ENCODE measurements around the gene KIAA1958. TPM values are rescaled to one million over a fixed set of nuclear protein-coding genes. Genes with fewer than 3 reads are reported as not detected.

Gene KIAA1958
- total and polyA plus RNA-seq, 2 of the 8 experiments (the other 6 are each of a cell fraction or from before 2014, with no cell fraction given) = 11.4 to 43.8 TPM

DNA sequence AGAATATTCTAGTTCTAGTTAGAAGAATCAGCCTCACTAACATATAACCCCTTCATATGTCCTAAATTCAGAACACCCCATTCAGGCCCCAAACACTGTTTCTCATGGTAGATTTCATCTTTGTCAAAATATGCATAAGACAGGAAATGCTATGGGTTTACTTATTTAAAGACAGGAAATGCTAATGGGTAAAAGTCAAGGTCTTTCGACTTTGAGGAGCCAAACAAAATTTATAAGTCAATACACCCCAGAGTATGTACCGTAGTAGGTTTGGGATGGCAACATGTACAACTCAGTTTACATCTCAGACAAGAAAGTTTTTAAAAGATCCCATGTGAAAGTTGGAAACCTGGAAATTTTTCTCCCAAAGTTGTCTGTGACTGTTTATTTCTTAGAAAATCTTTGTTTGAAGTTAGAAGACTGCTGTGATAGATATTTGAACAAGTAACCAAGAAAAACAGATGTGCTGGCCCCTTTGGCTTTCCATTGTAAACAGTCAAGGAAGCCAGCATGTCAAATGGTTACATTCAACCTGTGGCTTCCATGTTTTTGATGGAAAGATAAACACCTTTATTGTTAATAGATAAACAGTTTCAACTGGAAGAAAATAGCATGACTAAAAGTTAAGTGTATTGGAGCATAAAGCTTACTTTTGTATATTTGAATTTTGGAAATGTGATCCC is 129.1 kb downstream of the KIAA1958 start:
- Histone ChIP-seq H2AFZ (ENCODE audit: low read length) (no peak overlapping the region), H4K5ac (ENCODE audit: insufficient read length, low read depth, low read length) (no peak overlapping the region), H2BK15ac (ENCODE audit: low read length) (no peak overlapping the region), H3K27ac (ENCODE audit: low read depth, low read length) (no peak overlapping the region), H2BK120ac (replicated peaks; ENCODE audit: low read depth, low read length) (no peak overlapping the region), H4K20me1 (replicated peaks in 1 of 2; ENCODE audit: control insufficient read depth in 1 of 2, insufficient read depth in 2 of 2, low read length in 2 of 2) (peaks cover 0 to 3% of the 10 kb centered on the region in 2 experiments), H3K4me1 (replicated peaks in 1 of 4; ENCODE audit: control insufficient read depth in 3 of 4, insufficient read depth in 4 of 4, low read length in 3 of 4) (peaks cover 0 to 9% (median 4%) of the 10 kb centered on the region in 4 experiments; a peak in 4 of 7 replicates), H3K56ac (replicated peaks; ENCODE audit: insufficient read length, low read depth, low read length) (no peak overlapping the region), H2BK20ac (ENCODE audit: low read length) (no peak overlapping the region), H3K9me3 (ENCODE audit: insufficient read depth in 2 of 2, low read depth in 1 of 2, low read length in 1 of 2) (no peaks in the 10 kb centered on the region), H2AK5ac (ENCODE audit: low read depth, low read length) (no peak overlapping the region), H3K27me3 (replicated peaks in 1 of 4; ENCODE audit: control insufficient read depth in 3 of 4, extremely low read depth in 1 of 4, insufficient read depth in 3 of 4, low read length in 3 of 4) (no peaks in the 10 kb centered on the region), H3K4me3 (ENCODE audit: extremely low read depth in 1 of 4, insufficient read depth in 2 of 4, low read depth in 3 of 4, low read length in 4 of 4) (no peak overlapping the region), H3K14ac (ENCODE audit: insufficient read length) (no peak overlapping the region), H4K8ac (ENCODE audit: extremely low read depth, insufficient read depth, low read length) (no peak overlapping the region), H2BK12ac (ENCODE audit: low read depth, low read length) (no peak overlapping the region), H2BK5ac (ENCODE audit: low read depth, low read length) (no peak overlapping the region), H3K36me3 (ENCODE audit: control insufficient read depth in 2 of 4, insufficient read depth in 4 of 4, low read length in 3 of 4) (peaks cover 0 to 6% (median 0%) of the 10 kb centered on the region in 4 experiments; a peak in 1 of 8 replicates), H3K9ac (replicated peaks in 1 of 4; ENCODE audit: extremely low read depth in 1 of 4, low read depth in 3 of 4, low read length in 3 of 4) (no peak overlapping the region), H3K79me1 (ENCODE audit: low read depth, low read length) (no peaks in the 10 kb centered on the region), H3K23me2 (ENCODE audit: low read depth, low read length) (no peaks in the 10 kb centered on the region), H3K4me2 (ENCODE audit: insufficient read depth in 1 of 2, low read depth in 2 of 2, low read length in 2 of 2) (no peak overlapping the region), H3K18ac (ENCODE audit: extremely low read depth, low read length) (no peak overlapping the region), H4K91ac (replicated peaks; ENCODE audit: insufficient read length, low read length) (no peak overlapping the region), H3K4ac (replicated peaks; ENCODE audit: insufficient read length, low read depth, low read length) (no peak overlapping the region), H3K79me2 (ENCODE audit: control insufficient read depth in 1 of 2, insufficient read depth in 2 of 2, low read length in 2 of 2) (peaks cover 0 to 7% of the 10 kb centered on the region in 2 experiments; a peak in 1 of 4 replicates), H3K23ac (ENCODE audit: insufficient read length) (no peak overlapping the region)
- FAIRE-seq = no peak
- no peak for DNase-seq (ENCODE audit: low read depth in 1 of 2, low spot score in 2 of 2)
- 87% methylated on average over 2 of the region's 2 CpGs; no CpG with 5 or more reads in 1 of the 2 experiments for WGBS, 2 experiments (ENCODE audit: extremely low coverage in 1 of 2, insufficient coverage in 1 of 2, insufficient read length in 1 of 2, insufficient replicate concordance in 2 of 2, low coverage in 1 of 2, low lambda C conversion rate in 2 of 2, missing lambda C conversion rate in 1 of 2)
- ChIA-PET CTCF (ENCODE audit: partially characterized antibody) (no interaction called here), POLR2A (ENCODE audit: partially characterized antibody) (no interaction called here)
- TF ChIP-seq SIN3A (conservative IDR thresholded peaks at IDR 0.05 in 1 of 2, IDR thresholded peaks at IDR 0.05 in 1 of 2; ENCODE audit: low read depth in 1 of 2, low read length in 2 of 2) = no peak
- no peak for TF ChIP-seq TEAD4 (IDR thresholded peaks at IDR 0.05; ENCODE audit: low read depth, low read length)
- no peak for TF ChIP-seq SUZ12 (IDR thresholded peaks at IDR 0.05; ENCODE audit: low read length)
- no peak for TF ChIP-seq CREB1 (IDR thresholded peaks at IDR 0.05)
- TF ChIP-seq, protein P1, sequence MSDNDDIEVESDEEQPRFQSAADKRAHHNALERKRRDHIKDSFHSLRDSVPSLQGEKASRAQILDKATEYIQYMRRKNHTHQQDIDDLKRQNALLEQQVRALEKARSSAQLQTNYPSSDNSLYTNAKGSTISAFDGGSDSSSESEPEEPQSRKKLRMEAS (IDR thresholded peaks at IDR 0.05) = no peak
- TF ChIP-seq FOSL1 (IDR thresholded peaks at IDR 0.05; ENCODE audit: insufficient read depth, low read depth, low read length) = no peak
- no peak for TF ChIP-seq TCF12 (IDR thresholded peaks at IDR 0.05; ENCODE audit: low read depth, low read length)
- no peak for TF ChIP-seq CBX5 (IDR thresholded peaks at IDR 0.05; ENCODE audit: low read depth, low read length)
- TF ChIP-seq HDAC2 (IDR thresholded peaks at IDR 0.05; ENCODE audit: borderline replicate concordance in 1 of 2, low read depth in 2 of 2, low read length in 2 of 2) = no peak
- TF ChIP-seq NANOG (IDR thresholded peaks at IDR 0.05; ENCODE audit: insufficient read depth, low read depth, low read length, poor library complexity, severe bottlenecking) = no peak
- no peak for TF ChIP-seq CEBPB (IDR thresholded peaks at IDR 0.05; ENCODE audit: low read depth, low read length)
- no peak for TF ChIP-seq MAFK (IDR thresholded peaks at IDR 0.05; ENCODE audit: low read depth, low read length)
- TF ChIP-seq RBBP5 (IDR thresholded peaks at IDR 0.05; ENCODE audit: borderline replicate concordance, low read depth, low read length) = no peak

All from H1 (cell line).